Measurements from ENCODE around the gene DIS3L2. TPM values are rescaled to one million over a fixed set of nuclear protein-coding genes. Genes with fewer than 3 reads are reported as not detected.

The DIS3L2 gene
- total RNA-seq, 3 donors from 2014 or later (not counting 1 experiment from before 2014, with no cell fraction given), result 56.4 to 63.6 (median 59.4) TPM

DNA sequence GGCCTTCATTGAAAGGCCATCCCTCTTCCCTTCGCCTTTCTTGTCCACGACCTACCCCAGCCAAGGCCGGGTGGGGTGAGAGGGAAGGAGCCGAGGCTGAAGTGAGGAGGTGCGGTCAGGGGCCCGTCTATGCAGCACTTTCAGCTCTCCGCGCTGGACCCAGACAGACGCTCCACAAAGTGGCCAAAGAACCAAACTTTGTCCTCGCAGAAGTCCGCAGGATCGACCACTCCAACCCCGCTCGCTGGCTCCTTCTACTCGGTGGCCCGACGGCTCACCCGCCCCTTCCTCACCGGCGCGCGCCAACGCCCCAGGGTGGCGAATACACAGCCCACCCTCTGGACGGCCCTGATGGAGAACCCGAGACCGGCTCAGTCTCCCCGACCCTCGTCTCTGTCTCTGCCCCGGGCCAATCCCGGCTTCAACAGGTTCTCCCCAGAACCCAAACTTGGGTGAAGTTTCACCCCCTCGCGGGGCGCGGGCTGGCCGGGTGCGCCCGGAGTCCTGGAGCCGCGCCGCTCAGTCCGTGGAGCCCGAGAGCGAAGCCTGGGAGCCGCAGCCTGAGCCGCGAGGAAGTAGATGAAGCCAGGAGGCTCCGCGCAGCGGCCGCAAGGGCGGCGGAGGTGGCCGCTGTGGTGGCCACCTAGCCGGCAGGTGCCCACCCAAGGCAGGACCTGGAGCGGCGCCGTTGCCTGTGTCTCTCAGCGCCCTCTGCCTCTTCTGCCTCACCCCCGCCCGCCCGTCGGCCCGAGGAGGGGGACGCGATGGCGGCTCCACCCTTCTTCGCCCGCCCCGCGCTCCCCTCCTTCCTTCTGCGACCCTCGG lies 390.4 kb downstream of the DIS3L2 start:
- Mint-ChIP-seq H3K9me3 (no peaks in the 10 kb centered on the region), H3K4me3 (no peak overlapping the region), H3K4me1 (no peaks in the 10 kb centered on the region), H3K27ac (no peak overlapping the region), H3K27me3 (ENCODE audit: low read depth in 2 of 2) (peaks cover 14 to 17% of the 10 kb centered on the region in 2 donors), H3K36me3 (no peaks in the 10 kb centered on the region)
- no peaks in the 10 kb centered on the region for H3K36me3 ChIP-seq (ENCODE audit: control insufficient read depth, insufficient read depth, low read length)
- H3K4me3 ChIP-seq (ENCODE audit: low read length), result no peak overlapping the region
- TF ChIP-seq, protein P1, sequence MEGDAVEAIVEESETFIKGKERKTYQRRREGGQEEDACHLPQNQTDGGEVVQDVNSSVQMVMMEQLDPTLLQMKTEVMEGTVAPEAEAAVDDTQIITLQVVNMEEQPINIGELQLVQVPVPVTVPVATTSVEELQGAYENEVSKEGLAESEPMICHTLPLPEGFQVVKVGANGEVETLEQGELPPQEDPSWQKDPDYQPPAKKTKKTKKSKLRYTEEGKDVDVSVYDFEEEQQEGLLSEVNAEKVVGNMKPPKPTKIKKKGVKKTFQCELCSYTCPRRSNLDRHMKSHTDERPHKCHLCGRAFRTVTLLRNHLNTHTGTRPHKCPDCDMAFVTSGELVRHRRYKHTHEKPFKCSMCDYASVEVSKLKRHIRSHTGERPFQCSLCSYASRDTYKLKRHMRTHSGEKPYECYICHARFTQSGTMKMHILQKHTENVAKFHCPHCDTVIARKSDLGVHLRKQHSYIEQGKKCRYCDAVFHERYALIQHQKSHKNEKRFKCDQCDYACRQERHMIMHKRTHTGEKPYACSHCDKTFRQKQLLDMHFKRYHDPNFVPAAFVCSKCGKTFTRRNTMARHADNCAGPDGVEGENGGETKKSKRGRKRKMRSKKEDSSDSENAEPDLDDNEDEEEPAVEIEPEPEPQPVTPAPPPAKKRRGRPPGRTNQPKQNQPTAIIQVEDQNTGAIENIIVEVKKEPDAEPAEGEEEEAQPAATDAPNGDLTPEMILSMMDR (IDR thresholded peaks at IDR 0.05), result no peak
- H3K9me3 ChIP-seq (ENCODE audit: control insufficient read depth, insufficient read depth, low read length), result no peaks in the 10 kb centered on the region
- peaks cover 33% of the 10 kb centered on the region for H3K27me3 ChIP-seq (ENCODE audit: control insufficient read depth, insufficient read depth, low read length)
- intact Hi-C loops (cut with micrococcal nuclease), result no loop called here
- ATAC-seq, result no peak
- H3K4me1 ChIP-seq (ENCODE audit: control insufficient read depth, insufficient read depth, low read length), result peaks cover 14% of the 10 kb centered on the region
- 28% methylated on average over 72 of the region's 73 CpGs for WGBS (ENCODE audit: insufficient coverage)
- no peak overlapping the region for H3K27ac ChIP-seq (ENCODE audit: low read length)
- DNase-seq, result no peak

DNA sequence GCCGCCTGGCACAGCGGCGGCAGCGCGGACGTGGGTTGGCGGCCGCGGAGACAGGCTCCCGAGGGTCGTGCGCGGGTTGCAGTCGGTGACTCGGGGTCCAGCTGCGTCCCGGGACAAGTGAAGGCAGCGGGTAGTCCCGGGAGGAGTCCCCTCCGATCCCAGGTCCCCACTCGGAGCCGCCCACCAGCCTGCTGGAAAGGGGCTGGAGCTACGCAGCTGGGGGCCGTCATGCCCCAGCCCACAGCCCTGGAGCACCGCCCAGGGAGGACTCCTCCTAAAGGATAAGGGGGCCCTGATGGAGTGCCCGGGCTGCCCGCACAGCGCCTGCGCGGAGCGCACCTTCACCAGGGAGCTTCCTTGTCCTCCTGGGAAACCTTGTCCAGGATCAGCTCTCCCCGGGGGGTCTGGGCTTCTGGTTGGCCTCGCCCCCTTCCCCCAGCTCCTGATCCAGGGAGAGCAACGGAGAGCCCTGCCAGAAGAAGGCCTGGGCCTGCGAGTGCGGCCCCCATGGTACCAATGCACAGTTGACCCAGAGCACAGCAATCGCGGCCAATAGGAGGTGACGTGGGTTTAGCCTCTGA lies 391.1 kb downstream of the DIS3L2 start:
- TF ChIP-seq, protein P1 (IDR thresholded peaks at IDR 0.05), result no peak
- Histone ChIP-seq H3K4me1 (ENCODE audit: control insufficient read depth, insufficient read depth, low read length) (peaks cover 14% of the 10 kb centered on the region), H3K27me3 (ENCODE audit: control insufficient read depth, insufficient read depth, low read length) (peaks cover 33% of the 10 kb centered on the region), H3K9me3 (ENCODE audit: control insufficient read depth, insufficient read depth, low read length) (no peaks in the 10 kb centered on the region), H3K27ac (ENCODE audit: low read length) (no peak overlapping the region), H3K4me3 (ENCODE audit: low read length) (no peak overlapping the region), H3K36me3 (ENCODE audit: control insufficient read depth, insufficient read depth, low read length) (no peaks in the 10 kb centered on the region)
- H3K9me3 Mint-ChIP-seq, result no peaks in the 10 kb centered on the region
- no peaks in the 10 kb centered on the region for H3K36me3 Mint-ChIP-seq
- H3K27me3 Mint-ChIP-seq (ENCODE audit: low read depth in 2 of 2), result peaks cover 16 to 17% of the 10 kb centered on the region in 2 donors
- no peak overlapping the region for H3K4me3 Mint-ChIP-seq
- H3K4me1 Mint-ChIP-seq, result no peaks in the 10 kb centered on the region
- ATAC-seq, result no peak
- no peak for DNase-seq
- WGBS (ENCODE audit: insufficient coverage), result 69% methylated on average over 39 of the region's 39 CpGs
- intact Hi-C loops (cut with micrococcal nuclease), result no loop called here
- H3K27ac Mint-ChIP-seq, result no peak overlapping the region

DNA sequence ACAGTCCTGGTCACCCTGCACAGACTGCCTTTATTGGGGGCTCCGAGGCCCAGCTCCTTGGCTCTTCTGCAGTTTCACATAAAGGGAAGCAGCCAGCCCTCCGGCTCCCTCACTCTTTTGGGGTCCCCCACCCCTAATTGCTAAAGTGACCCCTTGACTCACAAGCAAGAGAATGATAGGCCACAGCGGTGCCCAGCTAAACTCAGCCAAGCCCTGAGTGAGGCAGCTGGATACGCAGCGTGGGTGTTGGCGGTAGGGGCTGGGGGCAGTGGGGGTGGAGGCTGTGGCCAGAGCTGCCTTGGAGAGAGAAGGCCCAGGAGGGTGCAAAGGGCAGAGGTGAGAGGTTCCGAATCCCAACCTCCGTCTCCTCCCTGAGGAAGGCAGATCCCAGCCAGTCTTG lies 391.6 kb downstream of the DIS3L2 start:
- H3K27me3 Mint-ChIP-seq (ENCODE audit: low read depth in 2 of 2), result peaks cover 16 to 17% of the 10 kb centered on the region in 2 donors
- Histone ChIP-seq H3K36me3 (ENCODE audit: control insufficient read depth, insufficient read depth, low read length) (no peaks in the 10 kb centered on the region), H3K27me3 (ENCODE audit: control insufficient read depth, insufficient read depth, low read length) (peaks cover 33% of the 10 kb centered on the region), H3K9me3 (ENCODE audit: control insufficient read depth, insufficient read depth, low read length) (no peaks in the 10 kb centered on the region), H3K4me3 (ENCODE audit: low read length) (no peak overlapping the region), H3K27ac (ENCODE audit: low read length) (no peak overlapping the region), H3K4me1 (ENCODE audit: control insufficient read depth, insufficient read depth, low read length) (peaks cover 14% of the 10 kb centered on the region)
- H3K36me3 Mint-ChIP-seq, result no peaks in the 10 kb centered on the region
- WGBS (ENCODE audit: insufficient coverage), result 94% methylated on average over 8 of the region's 8 CpGs
- no peak overlapping the region for H3K27ac Mint-ChIP-seq
- H3K4me3 Mint-ChIP-seq, result no peak overlapping the region
- intact Hi-C loops (cut with micrococcal nuclease), result no loop called here
- TF ChIP-seq, protein P1 (IDR thresholded peaks at IDR 0.05), result no peak
- H3K4me1 Mint-ChIP-seq, result no peaks in the 10 kb centered on the region
- no peak for ATAC-seq
- DNase-seq, result no peak
- H3K9me3 Mint-ChIP-seq, result no peaks in the 10 kb centered on the region
